Subcutaneous adipose tissue (tissue), 4 donors: Measurements from ENCODE around the gene ASB5. TPM values are rescaled to one million over a fixed set of nuclear protein-coding genes. Genes with fewer than 3 reads are reported as not detected.

Experiments
- CTCF ChIP-seq: fragments of 450-650 bp; IDR thresholded peaks from one replicate; pipeline ENCODE4 v1.5.1; 2016; ENCODE audit warnings: low read depth, mild to moderate bottlenecking, control low read depth, antibody characterized with exemption, moderate library complexity
- total RNA-seq, 4 donors: library from RNA; depleted of rRNA; stranded (reverse); fragments of >200 nt; gene quantifications; one replicate each; pipeline ENCODE4 v1.1.0, GENCODE V29; 2016

The ASB5 gene
- total RNA-seq, 4 donors from 2014 or later: not detected

GRCh38 chr4:176241703-176242102, 27.3 kb downstream of the ASB5 start:
- no peak for TF ChIP-seq CTCF

DNA sequence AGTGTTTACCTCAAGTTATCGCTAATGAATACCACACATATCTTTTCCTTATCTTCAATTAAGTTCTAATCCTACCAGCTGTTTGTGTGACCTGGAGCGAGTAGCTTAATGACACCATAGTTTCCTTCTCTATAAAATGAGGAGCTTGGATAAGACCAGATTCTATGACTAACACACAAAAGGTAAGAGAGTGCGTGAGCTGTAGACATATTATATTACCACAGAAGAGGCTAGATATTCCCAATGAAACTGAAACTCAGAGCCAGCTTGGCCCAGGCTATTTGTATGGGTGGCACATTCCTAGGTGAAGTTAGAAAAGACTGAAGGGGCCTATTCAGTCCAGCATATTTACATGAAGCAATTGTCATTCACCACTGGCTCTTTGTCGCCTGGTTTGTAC, 30.2 kb downstream of the ASB5 start:
- TF ChIP-seq CTCF: no peak

DNA sequence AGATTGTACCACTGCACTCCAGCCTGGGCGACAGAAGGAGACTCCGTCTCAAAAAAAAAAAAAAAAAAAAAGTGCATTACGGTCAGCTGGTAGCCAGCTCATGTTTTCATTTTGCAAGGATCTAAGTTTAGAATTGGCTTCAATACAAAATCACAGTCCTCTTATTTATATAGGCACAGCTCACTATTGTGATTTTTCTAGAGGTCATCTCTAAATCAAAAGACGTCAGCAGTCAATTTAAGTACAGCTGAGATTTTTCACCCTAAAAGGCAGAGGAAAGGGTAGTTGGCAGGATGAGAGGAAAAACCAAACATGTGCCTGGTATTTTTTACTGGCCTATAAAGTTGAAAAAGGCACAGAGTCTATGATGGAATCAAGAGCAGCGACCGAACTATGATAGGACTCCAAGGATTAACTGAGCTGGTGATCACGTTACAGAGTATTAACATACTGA, 30.8 kb downstream of the ASB5 start:
- TF ChIP-seq CTCF: no peak

- TF ChIP-seq CTCF: no peak
Observed at GRCh38 chr4:176236946-176237345, 32.1 kb downstream of the ASB5 start.

GRCh38 chr4:176230836-176231235, 38.2 kb downstream of the ASB5 start:
- no peak for TF ChIP-seq CTCF

GRCh38 chr4:176229645-176230044, 39.4 kb downstream of the ASB5 start:
- no peak for TF ChIP-seq CTCF

- TF ChIP-seq CTCF: no peak
Observed at GRCh38 chr4:176226736-176227135, 42.3 kb downstream of the ASB5 start.
